Activated gamma-delta T cell treated with anti-CD3 and anti-CD28 coated beads, Interleukin-2, amount 50 U/mL, for 16 hours (primary cell): ENCODE measurements around the gene PPME1.
A peak's percentile ranks its signal among the peaks of the same experiment; 100 is the strongest.

Experiments used
- DNase-seq: peaks from one replicate; pipeline ENCODE4 v3.0.0-alpha.2; 2020; ENCODE audit warnings: low read depth

The PPME1 gene

GRCh38 chr11:74232311-74232950, 61.3 kb downstream of the PPME1 start:
- no peak for DNase-seq

GRCh38 chr11:74233683-74234082, 62.6 kb downstream of the PPME1 start:
- DNase-seq = no peak

DNA sequence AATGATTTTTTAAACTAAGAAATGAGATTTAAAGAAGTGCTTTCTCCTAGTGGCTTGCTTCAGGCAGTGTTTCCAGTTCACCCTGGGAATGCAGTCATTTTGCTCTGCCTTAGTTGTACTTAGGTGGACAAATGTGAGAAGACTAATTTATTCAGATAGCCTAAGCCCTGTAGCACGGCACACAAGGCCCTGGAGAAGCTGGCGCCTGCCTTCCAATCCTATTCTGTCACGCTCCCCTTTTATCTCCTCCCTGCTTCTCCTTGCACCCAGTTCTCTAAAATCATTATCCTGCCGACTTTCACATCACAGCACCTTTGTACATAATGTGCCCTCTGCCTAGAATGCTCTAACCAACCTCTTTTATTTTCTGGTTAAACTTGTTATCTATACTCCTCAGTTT, 64.0 kb downstream of the PPME1 start:
- no peak for DNase-seq

GRCh38 chr11:74237541-74237940, 66.5 kb downstream of the PPME1 start:
- DNase-seq = no peak

DNA sequence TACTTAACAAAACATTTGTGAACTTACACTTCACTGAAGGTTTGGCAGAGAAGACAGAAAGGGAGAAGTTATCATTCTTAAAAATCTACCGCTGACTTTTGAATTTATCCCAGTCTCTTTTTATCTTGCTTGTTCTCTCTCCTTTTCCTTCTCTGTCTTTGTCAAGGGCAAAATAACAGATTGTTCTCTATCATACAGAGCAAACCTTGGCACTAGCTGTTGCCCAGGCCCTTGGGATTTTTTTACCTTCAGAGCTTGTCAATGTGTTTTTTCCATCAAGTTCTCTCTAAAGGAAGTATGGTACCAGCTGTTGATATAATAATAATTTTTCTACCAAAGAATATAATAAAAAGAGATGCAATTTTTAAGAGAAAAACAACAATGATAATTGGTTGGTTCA, 67.2 kb downstream of the PPME1 start:
- no peak for DNase-seq

DNA sequence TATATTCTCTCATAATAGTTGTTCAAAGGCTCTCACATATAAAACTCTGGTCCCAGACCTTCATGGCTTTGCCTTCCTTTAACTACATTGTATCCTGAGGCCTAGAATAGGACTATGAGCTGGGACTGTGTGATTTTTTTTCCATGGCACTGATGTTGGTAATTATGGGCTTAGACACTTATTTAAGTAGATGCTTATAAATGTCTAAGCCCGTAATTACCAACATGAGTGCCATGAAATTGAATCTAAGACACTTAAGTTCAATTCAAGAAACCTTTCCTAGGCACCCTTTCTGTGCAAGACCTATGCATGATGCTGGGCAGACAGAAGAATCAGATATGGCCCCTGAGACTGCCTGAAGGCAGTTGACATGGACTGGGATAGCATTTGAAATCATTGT, 77.4 kb downstream of the PPME1 start:
- DNase-seq = no peak

GRCh38 chr11:74249496-74249895, 78.4 kb downstream of the PPME1 start:
- no peak for DNase-seq

DNA sequence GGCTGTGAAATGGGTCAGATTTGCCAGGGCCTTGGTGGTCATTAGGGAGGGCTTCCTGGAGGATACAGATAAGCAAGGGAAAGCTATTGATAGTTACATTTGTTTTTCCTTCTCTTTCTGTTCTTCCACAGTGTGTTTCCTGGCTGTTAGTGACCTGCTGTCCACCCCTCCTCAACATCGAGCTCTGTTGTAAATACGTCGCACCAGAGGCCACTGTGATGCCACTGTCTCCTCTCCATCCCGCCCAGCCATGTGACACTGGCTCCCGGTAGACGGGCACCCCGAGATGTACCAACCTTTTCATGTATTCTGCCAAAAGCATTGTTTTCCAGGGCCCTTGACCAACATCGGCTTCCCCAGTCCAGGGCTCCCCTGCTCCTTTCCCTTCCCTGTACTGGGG, 82.3 kb downstream of the PPME1 start:
- DNase-seq = no peak

DNA sequence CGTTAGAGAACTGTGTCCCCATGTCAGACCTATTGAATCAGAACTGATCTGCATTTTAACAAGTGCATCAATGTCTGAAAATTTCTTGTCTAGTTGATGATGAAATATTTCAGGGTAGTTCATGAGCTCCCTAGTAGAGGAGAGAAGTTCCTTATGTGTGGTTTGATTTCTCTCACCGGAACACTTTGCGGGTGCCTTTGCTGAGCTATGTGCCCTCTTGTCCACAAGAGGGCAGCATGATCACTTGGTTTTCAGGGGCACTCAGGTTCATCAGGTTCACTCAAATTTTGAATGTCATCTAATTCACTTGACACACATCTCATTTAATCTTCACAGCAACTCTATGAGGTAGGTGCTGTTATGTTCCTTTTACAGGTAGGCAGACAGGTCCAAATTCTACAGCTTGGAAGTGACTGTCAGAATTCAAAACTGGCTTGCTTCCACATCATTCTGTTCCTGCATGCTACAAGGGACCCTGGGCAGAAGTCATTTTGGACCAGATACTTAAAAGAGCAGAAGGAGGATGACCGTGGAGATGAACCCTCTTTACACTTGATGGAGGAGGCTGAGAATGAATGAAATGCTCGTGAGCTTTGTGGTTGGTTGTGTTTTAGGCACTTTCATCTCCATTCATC, 84.8 kb downstream of the PPME1 start:
- DNase-seq = peak; percentile 28

- no peak for DNase-seq
Measured at GRCh38 chr11:74256378-74257133, 85.5 kb downstream of the PPME1 start.

GRCh38 chr11:74257959-74258553, 87.0 kb downstream of the PPME1 start:
- no peak for DNase-seq

GRCh38 chr11:74262725-74263124, 91.6 kb downstream of the PPME1 start:
- no peak for DNase-seq

DNA sequence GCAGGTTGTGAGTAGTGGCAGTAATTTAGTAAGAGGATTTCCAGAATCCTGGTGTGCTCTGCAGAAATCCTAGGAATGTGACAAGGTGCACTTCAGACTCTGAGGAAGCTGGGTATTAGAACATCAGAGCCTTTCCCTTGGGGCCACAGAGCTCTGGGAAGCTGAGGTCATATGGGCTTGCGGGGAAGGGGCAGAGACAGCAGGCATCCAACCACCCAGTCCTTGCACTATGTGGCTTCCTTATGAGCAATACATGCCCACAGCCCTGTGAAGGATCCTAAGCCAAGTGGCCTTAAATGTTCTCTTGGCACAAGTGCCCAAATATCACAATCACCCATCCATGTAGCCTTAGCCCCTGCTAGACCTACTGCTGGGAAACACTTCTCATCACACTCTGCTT, 94.2 kb downstream of the PPME1 start:
- DNase-seq = no peak

GRCh38 chr11:74267014-74267413, 95.9 kb downstream of the PPME1 start:
- no peak for DNase-seq

GRCh38 chr11:74268456-74268855, 97.4 kb downstream of the PPME1 start:
- DNase-seq = no peak

DNA sequence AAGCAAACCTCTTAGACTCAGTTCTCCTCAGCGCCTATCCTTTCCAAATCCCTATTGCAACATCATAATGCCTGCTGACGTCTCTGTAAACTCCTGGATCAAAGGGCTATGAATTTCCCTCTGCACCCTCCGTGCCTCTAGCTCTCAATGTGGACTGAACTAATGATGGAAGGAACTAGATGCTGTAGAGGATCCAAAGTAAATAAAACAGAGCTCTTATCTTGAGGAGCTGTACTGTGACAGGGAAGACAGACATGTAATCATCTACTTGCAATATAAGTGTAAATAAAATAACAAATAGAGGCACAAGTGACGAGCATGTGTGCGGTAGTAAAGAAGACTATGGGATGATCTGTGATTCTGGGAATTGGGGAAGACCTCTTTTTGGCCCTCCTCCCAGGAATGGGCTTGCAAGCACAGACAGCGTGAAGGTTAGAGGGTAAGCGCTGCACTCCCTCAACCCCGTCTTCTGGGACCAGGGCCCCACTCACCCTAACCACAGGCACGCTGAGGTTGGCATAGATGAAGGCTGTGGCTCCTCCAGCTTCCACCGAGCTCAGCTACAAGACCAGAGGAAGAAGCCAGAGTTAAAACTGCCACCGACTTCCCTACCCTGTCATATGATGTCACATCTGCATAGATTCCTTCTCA, 98.2 kb downstream of the PPME1 start:
- no peak for DNase-seq

DNA sequence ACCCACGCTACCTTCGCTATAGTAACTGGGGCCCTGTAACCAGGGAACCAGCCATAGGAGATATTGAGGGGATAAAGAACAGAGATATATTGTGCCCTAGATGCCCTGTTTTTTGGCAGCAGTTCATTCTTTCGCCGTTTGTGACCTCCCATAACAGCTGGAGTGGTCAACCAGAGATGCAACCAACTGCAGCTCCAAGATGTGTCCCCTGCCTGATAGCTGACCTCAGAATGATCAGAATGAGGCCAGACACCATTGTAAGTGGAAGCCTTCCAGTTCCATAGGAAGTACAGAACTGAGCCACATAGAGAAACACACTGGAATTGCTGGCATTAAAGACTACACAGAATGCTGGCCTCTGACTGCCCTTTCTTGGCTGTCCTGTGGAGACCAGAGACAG, 101.2 kb downstream of the PPME1 start:
- no peak for DNase-seq

DNA sequence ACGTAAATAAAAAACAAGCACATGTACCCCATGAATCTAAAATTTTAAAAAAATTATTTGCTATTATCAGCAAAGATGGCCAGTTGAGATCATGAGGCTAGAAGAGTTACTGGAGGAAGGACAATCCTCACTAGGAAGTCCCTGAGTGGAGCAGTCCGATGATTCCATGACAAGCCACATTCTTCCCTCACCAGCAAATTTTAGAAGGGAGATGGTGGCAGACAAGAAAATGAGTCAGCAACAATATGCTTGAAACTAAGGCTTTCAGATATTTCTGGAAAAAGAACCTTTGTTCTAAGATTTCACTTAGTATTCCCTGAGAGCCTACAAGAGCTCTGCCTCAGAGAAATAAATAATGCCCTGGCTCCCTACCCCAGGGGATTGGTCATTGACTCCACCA, 105.5 kb downstream of the PPME1 start:
- no peak for DNase-seq

DNA sequence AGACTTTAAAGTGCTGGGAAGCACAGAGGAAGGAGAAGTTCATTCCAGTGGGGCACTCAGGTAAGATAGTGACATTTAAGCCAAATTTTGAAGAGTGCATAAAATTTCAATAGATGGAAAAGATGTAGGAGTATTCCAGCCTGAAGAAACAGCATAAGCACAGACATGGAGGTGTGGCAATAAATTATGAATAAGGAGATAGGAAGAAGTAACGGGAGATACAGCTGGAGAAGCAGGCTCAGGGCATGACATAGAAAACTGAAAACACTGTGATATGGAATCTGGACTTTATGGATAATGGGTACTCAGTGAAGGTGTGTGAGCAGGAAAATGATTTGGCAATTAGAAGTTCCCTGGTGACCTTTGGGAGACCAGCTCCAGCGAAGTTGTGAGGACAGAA, 107.0 kb downstream of the PPME1 start:
- DNase-seq = no peak

DNA sequence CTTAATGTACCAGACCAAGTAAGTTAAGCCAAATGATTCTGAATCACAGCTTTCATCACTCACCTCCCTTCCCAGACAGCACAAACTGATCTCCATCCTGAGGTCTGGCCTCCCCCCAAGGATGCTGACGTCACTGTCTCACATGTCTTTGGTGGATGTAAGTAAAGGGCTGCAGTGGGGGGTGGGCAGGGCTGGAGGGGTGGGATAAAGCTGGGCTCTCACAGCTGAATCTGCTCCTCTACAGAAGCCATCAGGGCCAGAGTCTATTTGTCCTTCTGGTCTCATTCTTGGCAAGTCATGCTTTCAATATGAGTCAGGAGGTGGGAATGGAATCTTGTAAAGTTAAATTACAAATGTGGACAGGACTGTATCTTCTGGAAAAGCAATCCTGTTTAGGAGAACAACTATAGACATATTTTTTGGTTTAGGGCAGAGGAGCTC, 107.7 kb downstream of the PPME1 start:
- DNase-seq = no peak

- no peak for DNase-seq
Measured at GRCh38 chr11:74279256-74279655, 108.2 kb downstream of the PPME1 start.

- no peak for DNase-seq
Measured at GRCh38 chr11:74280494-74280893, 109.4 kb downstream of the PPME1 start.
